Measurements from ENCODE around the gene TSPAN6. TPM values are rescaled to one million over a fixed set of nuclear protein-coding genes. Genes with fewer than 3 reads are reported as not detected.

Gene TSPAN6
- total RNA-seq, 4 donors from 2014 or later: 10.8 to 17.0 (median 14.8) TPM

DNA sequence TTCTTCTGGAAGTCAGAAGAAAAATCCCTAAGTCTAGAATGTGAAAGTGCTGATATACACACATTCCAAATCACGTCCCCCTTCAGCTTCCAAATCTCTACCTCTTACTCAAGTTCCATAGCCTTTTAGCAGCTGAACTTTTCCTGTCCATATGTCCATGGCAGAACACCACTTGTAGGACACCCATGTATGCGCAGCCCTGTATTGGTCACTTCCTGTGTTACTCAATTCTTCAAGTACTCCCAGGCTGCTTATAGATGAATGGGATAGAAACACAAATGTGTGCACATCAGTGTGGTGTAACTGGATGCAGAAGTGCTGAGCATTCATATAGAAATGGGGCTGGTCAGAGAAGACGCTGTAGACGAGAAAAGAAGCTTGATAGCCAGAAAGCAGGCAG, 26.2 kb upstream of the TSPAN6 start:
- H3K27ac ChIP-seq: no peak overlapping the region
- TF ChIP-seq POLR2AphosphoS5 (IDR thresholded peaks at IDR 0.05) (no peak), EP300 (IDR thresholded peaks at IDR 0.05) (no peak), POLR2A (IDR thresholded peaks at IDR 0.05) (no peak)
- TF ChIP-seq, protein P1, sequence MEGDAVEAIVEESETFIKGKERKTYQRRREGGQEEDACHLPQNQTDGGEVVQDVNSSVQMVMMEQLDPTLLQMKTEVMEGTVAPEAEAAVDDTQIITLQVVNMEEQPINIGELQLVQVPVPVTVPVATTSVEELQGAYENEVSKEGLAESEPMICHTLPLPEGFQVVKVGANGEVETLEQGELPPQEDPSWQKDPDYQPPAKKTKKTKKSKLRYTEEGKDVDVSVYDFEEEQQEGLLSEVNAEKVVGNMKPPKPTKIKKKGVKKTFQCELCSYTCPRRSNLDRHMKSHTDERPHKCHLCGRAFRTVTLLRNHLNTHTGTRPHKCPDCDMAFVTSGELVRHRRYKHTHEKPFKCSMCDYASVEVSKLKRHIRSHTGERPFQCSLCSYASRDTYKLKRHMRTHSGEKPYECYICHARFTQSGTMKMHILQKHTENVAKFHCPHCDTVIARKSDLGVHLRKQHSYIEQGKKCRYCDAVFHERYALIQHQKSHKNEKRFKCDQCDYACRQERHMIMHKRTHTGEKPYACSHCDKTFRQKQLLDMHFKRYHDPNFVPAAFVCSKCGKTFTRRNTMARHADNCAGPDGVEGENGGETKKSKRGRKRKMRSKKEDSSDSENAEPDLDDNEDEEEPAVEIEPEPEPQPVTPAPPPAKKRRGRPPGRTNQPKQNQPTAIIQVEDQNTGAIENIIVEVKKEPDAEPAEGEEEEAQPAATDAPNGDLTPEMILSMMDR (IDR thresholded peaks at IDR 0.05): no peak
- H3K4me3 ChIP-seq: no peak overlapping the region
- no peaks in the 10 kb centered on the region for H3K9me3 ChIP-seq
- no peaks in the 10 kb centered on the region for H3K4me1 ChIP-seq
- H3K36me3 ChIP-seq: no peaks in the 10 kb centered on the region
- WGBS: 83% methylated on average over 4 of the region's 4 CpGs
- H3K27me3 ChIP-seq: no peaks in the 10 kb centered on the region
- no peak for DNase-seq (ENCODE audit: low spot score in 2 of 2)

DNA sequence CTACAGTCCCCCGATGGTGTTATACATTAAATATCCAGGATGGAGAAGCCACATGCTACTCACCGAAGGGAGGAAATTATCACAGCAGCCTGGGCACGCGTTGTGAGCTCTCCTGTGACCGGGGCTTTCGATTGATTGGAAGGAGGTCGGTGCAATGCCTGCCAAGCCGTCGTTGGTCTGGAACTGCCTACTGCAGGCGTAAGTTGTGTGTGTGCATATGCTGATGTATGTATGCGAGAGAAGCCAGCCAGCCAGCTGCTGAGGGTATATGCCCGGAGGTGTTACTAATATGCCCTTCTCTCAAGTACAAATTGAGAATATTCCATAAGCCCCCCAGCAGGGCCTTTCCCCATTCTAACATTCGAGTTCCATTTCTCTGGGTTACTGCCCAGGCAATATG, 25.6 kb upstream of the TSPAN6 start:
- H3K36me3 ChIP-seq: no peaks in the 10 kb centered on the region
- no peaks in the 10 kb centered on the region for H3K4me1 ChIP-seq
- no peaks in the 10 kb centered on the region for H3K27me3 ChIP-seq
- no peak overlapping the region for H3K4me3 ChIP-seq
- H3K9me3 ChIP-seq: no peaks in the 10 kb centered on the region
- TF ChIP-seq POLR2AphosphoS5 (IDR thresholded peaks at IDR 0.05): no peak
- TF ChIP-seq POLR2A (IDR thresholded peaks at IDR 0.05): no peak
- TF ChIP-seq, protein P1 (IDR thresholded peaks at IDR 0.05): no peak
- TF ChIP-seq EP300 (IDR thresholded peaks at IDR 0.05): no peak
- WGBS: 85% methylated on average over 13 of the region's 13 CpGs
- no peak overlapping the region for H3K27ac ChIP-seq
- DNase-seq (ENCODE audit: low spot score in 2 of 2): no peak

DNA sequence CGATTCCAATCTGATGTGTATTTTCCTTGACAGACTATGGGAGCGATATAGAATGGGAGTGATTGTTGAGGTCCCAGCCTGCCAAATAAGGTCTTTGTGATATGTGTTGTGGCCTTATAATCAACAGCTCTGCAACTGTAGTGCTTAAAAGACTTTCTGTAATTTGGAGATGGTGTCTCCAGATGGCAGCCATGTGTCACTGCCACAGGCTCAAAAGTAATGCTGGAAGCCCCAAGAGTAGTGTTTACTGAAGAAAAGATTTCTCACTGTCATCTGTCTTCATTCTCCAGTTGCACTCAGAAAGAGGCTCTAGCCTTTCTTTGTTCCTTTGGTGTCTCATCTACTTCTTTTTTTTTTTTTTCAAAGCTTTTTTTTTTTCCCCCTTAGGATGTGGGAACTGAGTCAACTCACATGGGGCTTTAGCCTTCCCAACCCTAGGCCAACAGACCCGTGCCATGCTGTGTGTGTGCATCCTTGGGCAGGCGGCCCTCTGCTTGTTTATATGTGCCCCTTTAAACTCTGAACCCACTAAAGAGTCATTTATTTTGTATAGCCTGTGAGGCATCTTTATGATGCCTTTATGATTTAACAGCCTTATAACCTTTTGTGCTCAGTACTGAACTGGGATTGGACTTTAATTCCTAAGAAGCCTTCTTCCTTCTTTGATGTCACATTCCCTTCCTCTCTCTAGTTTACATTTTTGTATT, 23.0 kb upstream of the TSPAN6 start:
- Histone ChIP-seq H3K9me3 (no peaks in the 10 kb centered on the region), H3K27me3 (no peaks in the 10 kb centered on the region), H3K36me3 (no peaks in the 10 kb centered on the region), H3K4me3 (no peak overlapping the region), H3K4me1 (no peaks in the 10 kb centered on the region), H3K27ac (no peak overlapping the region)
- DNase-seq (ENCODE audit: low spot score in 2 of 2): no peak
- WGBS: 67% methylated on average over 4 of the region's 4 CpGs
- TF ChIP-seq EP300 (IDR thresholded peaks at IDR 0.05) (no peak), POLR2A (IDR thresholded peaks at IDR 0.05) (no peak), POLR2AphosphoS5 (IDR thresholded peaks at IDR 0.05) (no peak)
- TF ChIP-seq, protein P1 (IDR thresholded peaks at IDR 0.05): no peak

DNA sequence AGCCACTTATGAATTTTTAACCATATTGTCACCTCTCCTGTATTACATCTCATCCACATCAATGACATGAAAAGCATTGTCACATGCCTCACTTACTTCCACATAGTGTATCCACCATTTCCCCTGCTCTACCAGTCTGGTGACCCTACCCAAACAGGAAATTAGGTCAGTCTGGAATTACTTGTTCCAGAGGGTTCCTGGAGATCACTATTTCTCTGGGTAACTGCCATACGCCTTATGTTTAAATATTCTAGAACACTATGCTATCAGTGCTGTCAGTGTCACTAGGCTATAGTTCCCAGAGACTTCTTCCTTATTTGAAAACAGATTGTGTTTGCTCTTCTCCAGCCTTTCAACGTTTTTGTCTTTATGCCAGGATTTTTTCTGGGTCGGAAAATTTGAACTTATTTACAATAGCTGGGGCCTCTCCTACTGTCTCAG, 22.4 kb upstream of the TSPAN6 start:
- Histone ChIP-seq H3K4me3 (no peak overlapping the region), H3K27me3 (no peaks in the 10 kb centered on the region), H3K4me1 (no peaks in the 10 kb centered on the region), H3K9me3 (no peaks in the 10 kb centered on the region), H3K36me3 (no peaks in the 10 kb centered on the region), H3K27ac (no peak overlapping the region)
- DNase-seq (ENCODE audit: low spot score in 2 of 2): no peak
- 46% methylated on average over 3 of the region's 3 CpGs for WGBS
- TF ChIP-seq, protein P1 (IDR thresholded peaks at IDR 0.05): no peak
- TF ChIP-seq POLR2A (IDR thresholded peaks at IDR 0.05) (no peak), EP300 (IDR thresholded peaks at IDR 0.05) (no peak), POLR2AphosphoS5 (IDR thresholded peaks at IDR 0.05) (no peak)

DNA sequence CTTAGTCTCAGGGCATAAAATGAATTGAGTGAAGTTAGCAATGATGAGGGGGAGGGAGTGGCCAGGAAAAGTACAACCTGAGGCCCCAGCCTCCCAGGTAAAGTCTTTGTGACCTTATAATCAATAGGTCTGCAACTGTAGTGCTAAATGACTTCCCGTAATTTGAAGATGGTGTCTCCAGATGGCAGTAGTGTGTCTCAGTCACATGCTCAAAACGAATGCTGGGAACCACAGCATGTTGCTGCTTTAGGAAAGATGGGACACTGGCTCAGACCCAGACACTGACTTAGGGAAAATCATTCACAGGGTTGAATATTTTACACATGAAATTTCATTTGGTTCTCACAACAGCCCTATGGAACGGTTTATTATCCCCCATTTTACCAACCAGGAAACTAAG, 17.7 kb upstream of the TSPAN6 start:
- 21% methylated on average over 3 of the region's 3 CpGs for WGBS

More for the DNA sequence above, 17.7 kb upstream of the TSPAN6 start:
- DNase-seq (ENCODE audit: low spot score in 2 of 2): no peak
- Histone ChIP-seq H3K36me3 (no peaks in the 10 kb centered on the region), H3K4me1 (peaks cover under 1% of the 10 kb centered on the region), H3K27me3 (no peaks in the 10 kb centered on the region), H3K4me3 (no peak overlapping the region), H3K27ac (no peak overlapping the region), H3K9me3 (no peaks in the 10 kb centered on the region)
- TF ChIP-seq, protein P1 (IDR thresholded peaks at IDR 0.05): no peak
- TF ChIP-seq EP300 (IDR thresholded peaks at IDR 0.05) (no peak), POLR2AphosphoS5 (IDR thresholded peaks at IDR 0.05) (no peak), POLR2A (IDR thresholded peaks at IDR 0.05) (no peak)

Measured in suprapubic skin (tissue), 4 donors.